Right kidney (tissue), 1 donor: Measurements from ENCODE around the gene CERS1.

ENCODE experiments used
- DNase-seq: peaks from one replicate; pipeline ENCODE4 v3.0.0-alpha.2; 2016

The CERS1 gene

GRCh38 chr19:18870531-18871172, 25.3 kb downstream of the CERS1 start:
- DNase-seq: no peak

- DNase-seq: no peak
These were observed 26.0 kb downstream of the CERS1 start for GRCh38 chr19:18869781-18870530.

GRCh38 chr19:18869023-18869618, 26.8 kb downstream of the CERS1 start:
- DNase-seq: peak; percentile 58

- peak; percentile 66 for DNase-seq
These were observed 27.5 kb downstream of the CERS1 start for GRCh38 chr19:18868380-18869022.

GRCh38 chr19:18867751-18868150, 28.2 kb downstream of the CERS1 start:
- no peak for DNase-seq

- DNase-seq: no peak
These were observed 28.8 kb downstream of the CERS1 start for GRCh38 chr19:18867199-18867598.

- DNase-seq: no peak
These were observed 29.2 kb downstream of the CERS1 start for GRCh38 chr19:18866800-18867123.

GRCh38 chr19:18865973-18866799, 29.8 kb downstream of the CERS1 start:
- DNase-seq: peak; percentile 82

GRCh38 chr19:18865106-18865972, 30.6 kb downstream of the CERS1 start:
- no peak for DNase-seq

- no peak for DNase-seq
These were observed 32.1 kb downstream of the CERS1 start for GRCh38 chr19:18863843-18864362.

- DNase-seq: no peak
These were observed 32.7 kb downstream of the CERS1 start for GRCh38 chr19:18862976-18863842.

GRCh38 chr19:18861917-18862316, 34.0 kb downstream of the CERS1 start:
- DNase-seq: no peak

- no peak for DNase-seq
These were observed 34.7 kb downstream of the CERS1 start for GRCh38 chr19:18861235-18861634.

GRCh38 chr19:18860725-18861124, 35.2 kb downstream of the CERS1 start:
- DNase-seq: no peak

- DNase-seq: no peak
These were observed 35.7 kb downstream of the CERS1 start for GRCh38 chr19:18860302-18860700.

GRCh38 chr19:18859676-18860301, 36.2 kb downstream of the CERS1 start:
- no peak for DNase-seq

- no peak for DNase-seq
These were observed 36.9 kb downstream of the CERS1 start for GRCh38 chr19:18858906-18859646.

GRCh38 chr19:18857223-18857622, 38.7 kb downstream of the CERS1 start:
- DNase-seq: no peak
